Right lobe of liver (tissue), 6 donors: ENCODE data around the gene KPTN. TPM values are rescaled to one million over a fixed set of nuclear protein-coding genes. Genes with fewer than 3 reads are reported as not detected.
A peak's percentile ranks its signal among the peaks of the same experiment; 100 is the strongest.

Experiments
- ATAC-seq, 4 donors: fragments of 200-7000 bp; cut with Tn5 transposase; one replicate each; pipeline ENCODE4 v1.9.1; 2020; ENCODE audit warnings: mild to moderate bottlenecking in 4 of 4, moderate library complexity in 4 of 4
- DNase-seq, 3 donors: peaks; one replicate each; pipeline ENCODE4 v3.0.0-alpha.2; 2020
- H3K27ac ChIP-seq, 3 donors: fragments of 200-600 bp; one replicate each; pipeline ENCODE4 v1.8.0; 2022
- H3K27me3 ChIP-seq, 2 donors: fragments of 200-600 bp; one replicate each; pipeline ENCODE4 v1.8.0; 2022
- H3K36me3 ChIP-seq, 4 donors: fragments of 200-600 bp; sonication (generic) in 1 of 4; one replicate each; pipeline versions ENCODE4 v1.5.1 to v1.8.0; 2017 to 2022; ENCODE audit warnings: control low read depth in 1 of 4
- H3K4me1 ChIP-seq, 4 donors: fragments of 200-600 bp; sonication (generic) in 1 of 4; one replicate each; pipeline versions ENCODE4 v1.5.1 to v1.8.0; 2017 to 2022; ENCODE audit warnings: control low read depth in 1 of 4
- H3K4me3 ChIP-seq, 3 donors: fragments of 200-600 bp; one replicate each; pipeline ENCODE4 v1.8.0; 2022
- H3K9me3 ChIP-seq, 4 donors: fragments of 200-600 bp; sonication (generic) in 1 of 4; one replicate each; pipeline versions ENCODE4 v1.5.1 to v1.8.0; 2017 to 2022; ENCODE audit warnings: control low read depth in 1 of 4
- POLR2A ChIP-seq: fragments of 450-650 bp; IDR thresholded peaks from one replicate; pipeline ENCODE4 v1.6.1; 2017; ENCODE audit warnings: antibody characterized with exemption, mild to moderate bottlenecking
- WGBS: methylation state at CpG from one replicate; pipeline ENCODE4 v1.1.6; 2018; ENCODE audit warnings: low coverage, low lambda C conversion rate; ENCODE audit not compliant: insufficient coverage; ENCODE audit errors: missing lambda C conversion rate; 5-methylcytosine and 5-hydroxymethylcytosine counted together
- intact Hi-C, 2 donors: fragments of 100-400 bp; cut with DNase I; formaldehyde crosslinking; loops; one replicate each; pipeline versions ENCODE4 v1.11.2 to v1.14.1; 2022
- total RNA-seq, 6 experiments: library from RNA; depleted of rRNA in 2 of 6; stranded (reverse); fragments of >200 nt in 2 of 6; fragmentation: NEBNext Ultra II Directional in 3 of 6; extraction: Animal tissue kit (Norgen Biotek cat#: 25700) in 3 of 6; gene quantifications; one replicate each; pipeline versions ENCODE4 v1.1.0 to v1.2.4, GENCODE V29; 2016 to 2023
- TF ChIP-seq, protein P1 (sequence below), 4 donors: fragments of 200-600 bp in 3 of 4; fragments of 450-650 bp in 1 of 4; IDR thresholded peaks; one replicate each; pipeline versions ENCODE4 v1.5.1 to v1.8.0; 2016 to 2022; ENCODE audit warnings: antibody characterized with exemption in 4 of 4, mild to moderate bottlenecking in 2 of 4
- donor health status: DM: no; HTN: yes; CAD: no.
- donor health status: DM: no; HTN: no; CAD: no.
- donor health status: DM: no; HTN: no; CAD: no.
- donor health status: DM: no; HTN: yes; CAD: no.
- donor health status: DM: no; HTN: yes; CAD: no.

The KPTN gene
- total RNA-seq, 6 experiments from 2014 or later = 3.1 to 7.8 (median 6.2) TPM

DNA sequence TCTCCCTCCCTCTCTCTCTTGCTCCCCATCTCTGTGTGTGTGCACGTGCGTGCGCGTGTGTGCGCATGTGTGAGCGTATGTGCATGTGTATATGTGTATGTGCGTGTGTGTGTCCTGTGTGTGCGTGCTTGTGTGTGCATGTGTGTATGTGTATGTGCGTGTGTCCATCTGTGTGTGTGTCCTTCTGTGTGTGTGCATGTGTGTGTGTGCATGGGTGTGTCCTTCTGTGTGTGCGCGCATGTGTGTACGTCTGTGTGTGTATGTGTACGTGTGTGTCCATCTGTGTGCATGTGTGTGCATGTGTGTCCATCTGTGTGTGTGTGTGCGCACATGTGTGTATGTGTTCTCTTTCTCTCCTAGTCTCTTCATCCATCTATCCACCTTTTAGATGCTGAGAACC, 24.5 kb downstream of the KPTN start:
- Histone ChIP-seq H3K27ac (no peak overlapping the region), H3K27me3 (peaks cover 0 to 13% of the 10 kb centered on the region in 2 donors), H3K4me1 (no peaks in the 10 kb centered on the region), H3K4me3 (no peak overlapping the region), H3K36me3 (no peaks in the 10 kb centered on the region), H3K9me3 (no peaks in the 10 kb centered on the region)
- TF ChIP-seq, protein P1, sequence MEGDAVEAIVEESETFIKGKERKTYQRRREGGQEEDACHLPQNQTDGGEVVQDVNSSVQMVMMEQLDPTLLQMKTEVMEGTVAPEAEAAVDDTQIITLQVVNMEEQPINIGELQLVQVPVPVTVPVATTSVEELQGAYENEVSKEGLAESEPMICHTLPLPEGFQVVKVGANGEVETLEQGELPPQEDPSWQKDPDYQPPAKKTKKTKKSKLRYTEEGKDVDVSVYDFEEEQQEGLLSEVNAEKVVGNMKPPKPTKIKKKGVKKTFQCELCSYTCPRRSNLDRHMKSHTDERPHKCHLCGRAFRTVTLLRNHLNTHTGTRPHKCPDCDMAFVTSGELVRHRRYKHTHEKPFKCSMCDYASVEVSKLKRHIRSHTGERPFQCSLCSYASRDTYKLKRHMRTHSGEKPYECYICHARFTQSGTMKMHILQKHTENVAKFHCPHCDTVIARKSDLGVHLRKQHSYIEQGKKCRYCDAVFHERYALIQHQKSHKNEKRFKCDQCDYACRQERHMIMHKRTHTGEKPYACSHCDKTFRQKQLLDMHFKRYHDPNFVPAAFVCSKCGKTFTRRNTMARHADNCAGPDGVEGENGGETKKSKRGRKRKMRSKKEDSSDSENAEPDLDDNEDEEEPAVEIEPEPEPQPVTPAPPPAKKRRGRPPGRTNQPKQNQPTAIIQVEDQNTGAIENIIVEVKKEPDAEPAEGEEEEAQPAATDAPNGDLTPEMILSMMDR (IDR thresholded peaks at IDR 0.05) = no peak
- no peak for TF ChIP-seq POLR2A
- 79% methylated on average over 11 of the region's 14 CpGs for WGBS
- DNase-seq = no peak
- ATAC-seq = no peak
- intact Hi-C loops = no loop called here

DNA sequence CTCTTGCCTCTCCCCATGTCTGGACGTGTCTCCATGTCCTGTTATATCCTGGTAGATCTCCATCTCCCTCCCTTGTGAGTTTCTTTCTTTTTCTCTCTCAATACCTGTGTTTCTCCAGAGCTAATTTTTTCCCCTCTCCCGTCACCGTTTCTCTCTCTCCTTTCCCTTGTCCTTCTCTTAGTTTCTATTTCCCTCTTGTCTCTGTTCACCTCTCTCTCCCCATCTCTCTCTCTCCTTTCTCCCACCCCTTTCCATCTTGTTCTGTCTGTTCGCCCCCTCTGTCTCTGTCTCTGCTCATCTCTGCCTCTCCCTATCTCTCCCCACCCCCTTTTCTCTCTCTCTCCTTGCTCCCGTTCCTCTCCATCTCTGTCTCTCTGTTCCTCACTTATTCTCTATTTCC, 25.3 kb downstream of the KPTN start:
- ATAC-seq (no peak), DNase-seq (no peak)
- Histone ChIP-seq H3K36me3 (no peaks in the 10 kb centered on the region), H3K9me3 (no peaks in the 10 kb centered on the region), H3K4me3 (no peak overlapping the region), H3K27ac (no peak overlapping the region), H3K4me1 (no peaks in the 10 kb centered on the region), H3K27me3 (peaks cover 0 to 13% of the 10 kb centered on the region in 2 donors)
- WGBS = 18% methylated on average over 5 of the region's 5 CpGs
- intact Hi-C loops = no loop called here
- TF ChIP-seq, protein P1 (IDR thresholded peaks at IDR 0.05) = no peak
- TF ChIP-seq POLR2A = no peak

DNA sequence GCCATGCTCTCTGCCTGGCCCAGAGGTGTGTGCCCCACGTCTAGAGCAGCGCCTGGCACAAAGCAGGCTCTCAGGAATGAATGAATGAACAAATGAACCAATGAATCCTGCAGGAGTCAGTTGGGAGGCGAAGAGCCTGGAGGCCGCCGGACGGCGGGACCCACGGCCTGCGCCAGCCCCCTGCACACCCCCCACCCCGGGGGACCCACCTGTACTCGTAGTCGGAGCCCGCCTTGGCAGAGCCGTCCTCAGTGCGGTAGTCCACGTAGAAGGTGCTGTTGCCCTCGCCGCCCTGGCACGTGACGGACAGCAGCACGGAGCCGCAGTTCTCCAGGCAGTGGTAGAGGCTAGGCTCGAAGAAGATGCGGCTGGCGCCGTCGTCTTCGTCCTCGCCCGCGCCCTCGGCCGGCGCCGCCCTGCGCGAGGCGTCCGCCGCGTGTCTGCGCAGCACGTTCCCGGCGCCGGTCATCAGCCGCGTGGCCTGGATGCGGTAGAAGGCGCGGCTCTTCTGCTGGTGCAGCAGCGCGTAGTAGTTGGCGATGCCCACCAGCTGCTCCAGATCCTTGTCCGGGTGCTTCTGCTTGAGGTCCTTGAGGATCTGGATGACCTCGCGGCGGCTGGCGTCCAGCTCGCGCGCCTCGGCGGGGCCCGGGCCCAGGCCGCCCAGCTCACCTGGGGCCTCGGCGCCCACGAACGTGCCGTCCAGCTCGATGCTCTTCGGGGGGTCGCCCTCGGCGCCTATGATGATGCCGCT, 27.1 kb downstream of the KPTN start:
- TF ChIP-seq, protein P1 (IDR thresholded peaks at IDR 0.05) = no peak
- no peak for TF ChIP-seq POLR2A
- ATAC-seq (peak in 1 of 4 donors; percentile 44), DNase-seq (peak in 1 of 3 donors; percentile 15)
- Histone ChIP-seq H3K9me3 (no peaks in the 10 kb centered on the region), H3K27ac (no peak overlapping the region), H3K4me3 (no peak overlapping the region), H3K27me3 (peaks cover 0 to 13% of the 10 kb centered on the region in 2 donors), H3K4me1 (no peaks in the 10 kb centered on the region), H3K36me3 (no peaks in the 10 kb centered on the region)
- intact Hi-C loops = no loop called here
- 33% methylated on average over 3 of the region's 77 CpGs for WGBS

DNA sequence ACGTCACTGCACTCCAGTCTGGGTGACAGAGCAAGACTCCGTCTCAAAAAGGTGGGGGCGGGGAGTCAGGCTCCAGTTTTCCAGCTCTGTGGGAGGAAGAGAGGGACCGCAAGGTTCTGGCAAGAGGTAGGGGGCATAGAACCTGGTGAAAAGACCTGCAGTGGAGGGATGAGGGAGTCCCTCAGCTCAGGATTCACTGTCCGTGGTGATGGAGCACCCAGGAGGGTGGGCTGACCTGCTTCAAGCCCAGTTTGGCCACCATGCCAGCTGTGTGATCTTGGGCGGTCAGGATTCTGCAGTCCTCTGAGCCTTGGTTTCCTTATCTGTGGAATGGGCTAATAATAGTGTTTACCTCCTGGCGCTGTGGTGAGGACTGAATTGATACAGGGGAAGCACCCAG, 33.5 kb downstream of the KPTN start:
- no peaks in the 10 kb centered on the region for H3K36me3 ChIP-seq
- peaks cover 4 to 16% of the 10 kb centered on the region in 2 donors for H3K27me3 ChIP-seq
- peaks cover 0 to 6% (median 0%) of the 10 kb centered on the region in 4 donors for H3K4me1 ChIP-seq
- no peak overlapping the region for H3K4me3 ChIP-seq
- WGBS = 46% methylated on average over 6 of the region's 7 CpGs
- no peaks in the 10 kb centered on the region for H3K9me3 ChIP-seq
- ATAC-seq = no peak
- no peak overlapping the region for H3K27ac ChIP-seq
- TF ChIP-seq, protein P1 (IDR thresholded peaks at IDR 0.05) = no peak
- no peak for TF ChIP-seq POLR2A
- DNase-seq = no peak
- intact Hi-C loops = no loop called here
